ENCODE results near the gene CPNE9.

CPNE9 gene

DNA sequence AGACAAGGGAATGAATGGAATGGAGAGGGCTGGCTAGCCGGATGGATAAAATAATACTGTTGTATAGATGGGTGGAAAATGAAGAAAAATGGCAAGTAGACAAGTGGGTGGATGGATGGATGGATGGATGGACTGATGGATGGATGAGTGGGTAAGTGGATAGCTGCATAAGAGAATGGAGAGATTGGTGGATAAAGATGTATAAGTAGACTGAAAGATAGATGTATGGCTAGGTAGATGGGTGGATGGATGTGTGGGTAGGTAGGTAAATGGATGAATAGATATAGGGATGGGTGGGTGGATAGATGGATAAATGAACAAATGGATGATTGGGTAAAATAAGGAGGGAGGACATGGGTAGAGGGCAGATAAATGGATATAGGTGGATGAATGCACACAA, 13.9 kb downstream of the CPNE9 start:
- DNase-seq = no peak

DNA sequence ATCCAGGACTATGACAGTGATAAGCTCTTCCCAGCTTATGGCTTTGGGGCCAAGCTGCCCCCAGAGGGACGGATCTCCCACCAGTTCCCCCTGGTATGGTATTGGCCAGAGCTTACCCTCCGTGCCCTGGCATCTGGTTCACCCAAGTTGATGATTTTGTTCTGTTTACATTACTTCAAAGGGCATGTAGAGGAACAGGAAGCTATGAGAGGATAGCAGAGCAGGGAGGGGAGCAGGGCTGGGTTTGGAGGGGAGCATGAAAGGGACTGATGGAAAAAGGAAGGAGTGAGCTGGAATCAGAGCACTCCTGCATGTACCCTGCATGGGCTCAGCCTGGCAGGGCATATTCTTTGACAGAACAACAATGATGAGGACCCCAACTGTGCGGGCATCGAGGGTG, 14.5 kb downstream of the CPNE9 start:
- DNase-seq = no peak

DNA sequence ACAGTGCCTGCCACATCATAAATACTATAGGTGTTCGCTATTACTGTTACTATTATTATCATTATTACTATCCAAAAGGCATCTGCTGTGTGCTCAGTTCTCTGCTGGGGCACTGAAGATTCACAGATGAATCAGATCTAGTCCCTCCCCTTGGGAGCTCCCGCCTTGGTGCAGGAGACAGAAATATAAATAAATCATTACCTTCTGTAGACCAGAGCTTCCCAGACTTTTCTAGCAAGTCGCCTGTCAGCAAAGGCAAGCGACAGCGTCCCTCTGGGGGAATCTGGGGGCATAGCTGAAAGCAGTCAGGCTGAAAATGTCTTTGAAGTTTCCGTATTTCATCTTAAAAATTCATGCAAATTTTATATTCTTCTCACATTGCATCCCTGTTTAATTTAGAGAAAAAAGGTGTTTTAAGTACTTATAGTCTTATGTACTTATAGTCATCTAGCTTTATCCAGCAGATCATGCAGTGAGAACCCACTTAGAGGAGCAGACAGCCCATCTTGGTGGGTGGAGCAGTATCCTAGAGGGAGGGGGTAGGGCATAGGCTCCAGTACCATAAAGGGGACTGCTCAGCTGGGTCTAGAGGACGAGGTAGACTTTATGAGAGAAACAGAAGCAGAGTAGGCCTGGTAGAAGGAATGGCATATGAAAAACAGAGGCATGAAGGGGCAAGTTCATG, 17.5 kb downstream of the CPNE9 start:
- DNase-seq = no peak

DNA sequence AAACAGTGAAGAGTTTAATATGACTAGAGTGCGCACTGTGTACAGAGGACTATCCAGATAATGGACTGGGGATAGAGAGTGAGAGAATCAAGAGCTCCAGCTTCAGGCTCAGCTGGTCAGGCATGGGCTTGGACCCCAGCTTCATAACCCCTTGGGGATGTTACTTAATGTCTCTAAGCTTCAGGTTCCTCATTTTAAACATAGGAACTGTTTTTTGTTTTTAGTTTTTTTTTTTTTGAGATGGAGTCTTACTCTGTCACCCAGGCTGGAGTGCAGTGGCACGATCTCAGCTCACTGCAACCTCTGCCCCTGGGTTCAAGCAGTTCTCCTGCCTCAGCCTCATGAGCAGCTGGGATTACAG, 18.0 kb downstream of the CPNE9 start:
- no peak for DNase-seq

DNA sequence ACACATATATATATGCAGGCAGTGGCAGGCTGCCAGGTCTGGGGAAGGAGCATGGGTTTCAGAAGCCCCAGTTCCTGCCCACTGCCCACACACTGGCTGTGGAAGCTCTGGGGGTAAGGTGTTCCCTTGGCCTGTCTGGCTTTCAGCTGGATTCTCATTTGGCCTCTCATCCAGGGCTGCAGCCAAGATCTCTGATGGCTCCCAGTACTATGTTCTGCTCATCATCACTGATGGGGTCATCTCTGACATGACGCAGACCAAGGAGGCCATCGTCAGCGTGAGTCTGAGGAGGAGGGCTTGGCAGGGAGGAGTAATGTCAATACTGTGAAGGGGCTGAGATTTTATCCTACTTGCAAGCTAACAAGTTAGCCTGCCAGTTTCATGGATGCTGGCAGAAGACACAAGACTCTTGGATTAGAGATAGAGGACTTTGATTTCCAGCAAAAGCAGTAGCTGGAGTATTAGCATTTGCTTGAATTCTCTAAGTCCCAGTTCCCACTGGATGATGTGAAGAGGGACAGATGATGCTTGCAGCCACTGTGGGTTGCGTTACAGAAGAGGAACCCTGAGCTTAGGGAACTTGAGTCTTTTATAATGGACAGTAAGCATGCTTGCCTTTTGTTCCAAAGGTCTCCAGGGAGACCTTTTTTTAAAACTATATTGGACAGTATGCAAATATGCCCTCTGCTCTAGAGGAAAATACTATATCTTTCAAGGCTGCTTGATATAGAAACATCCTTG, 22.3 kb downstream of the CPNE9 start:
- no peak for DNase-seq

DNA sequence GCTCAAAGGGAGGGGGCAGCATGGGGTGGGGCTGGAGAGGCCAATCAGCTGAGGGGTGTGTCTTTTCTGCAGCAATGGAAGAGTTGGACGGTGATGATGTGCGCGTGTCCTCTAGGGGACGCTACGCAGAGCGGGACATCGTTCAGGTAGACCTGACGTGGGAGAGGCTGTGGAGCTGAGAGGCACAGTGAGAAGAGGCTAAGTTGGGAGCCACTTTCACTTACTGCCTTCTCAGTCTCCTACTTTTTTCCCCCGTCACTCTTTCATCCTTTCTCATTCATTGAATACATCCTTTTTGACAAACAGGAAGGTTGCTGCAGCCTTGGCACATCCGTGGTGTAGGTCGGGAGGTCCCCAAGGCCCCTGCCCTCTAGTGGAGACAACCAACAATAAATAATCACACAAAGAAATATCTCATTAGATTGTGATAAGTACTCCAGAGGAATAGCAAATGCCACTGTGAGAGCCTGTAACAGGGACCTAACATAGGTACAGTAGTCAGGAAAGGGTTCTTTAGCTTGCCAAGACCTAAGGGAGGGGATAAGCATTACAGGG, 23.5 kb downstream of the CPNE9 start:
- peak; percentile 70 to 79 for DNase-seq

DNA sequence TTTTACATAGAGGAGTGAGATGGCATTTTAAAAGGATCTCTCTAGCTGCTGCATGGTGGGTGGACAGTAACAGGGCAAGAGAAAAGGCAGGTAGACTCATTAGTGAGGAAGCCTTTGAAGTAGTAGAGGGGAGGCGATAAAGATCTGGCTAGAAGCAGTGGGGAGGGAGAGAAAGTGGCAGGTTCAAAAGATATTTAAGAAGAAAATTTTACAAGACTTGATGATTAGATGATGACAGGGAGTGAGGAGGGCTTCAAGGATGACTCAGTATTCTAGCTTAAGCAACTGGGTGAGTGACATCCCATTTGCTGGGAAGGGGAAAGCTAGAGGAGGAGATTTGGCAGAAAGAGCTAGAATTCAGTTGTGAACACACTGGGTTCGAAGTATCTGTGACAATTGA, 24.1 kb downstream of the CPNE9 start:
- DNase-seq = no peak

DNA sequence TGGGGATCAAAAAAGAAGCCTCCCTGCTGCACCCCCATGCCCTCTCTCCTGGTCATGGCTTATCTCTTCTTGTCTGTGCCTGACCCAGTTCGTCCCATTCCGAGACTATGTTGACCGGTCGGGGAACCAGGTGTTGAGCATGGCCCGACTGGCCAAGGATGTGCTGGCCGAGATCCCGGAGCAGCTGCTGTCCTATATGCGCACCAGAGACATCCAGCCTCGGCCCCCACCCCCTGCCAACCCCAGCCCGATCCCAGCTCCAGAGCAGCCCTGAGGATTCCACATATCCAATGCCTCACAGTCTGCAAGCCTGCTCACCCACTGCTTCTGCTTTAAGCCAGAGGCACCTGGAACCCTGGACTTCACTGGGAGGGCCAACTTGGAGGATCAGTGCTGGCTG, 25.8 kb downstream of the CPNE9 start:
- DNase-seq = no peak

DNA sequence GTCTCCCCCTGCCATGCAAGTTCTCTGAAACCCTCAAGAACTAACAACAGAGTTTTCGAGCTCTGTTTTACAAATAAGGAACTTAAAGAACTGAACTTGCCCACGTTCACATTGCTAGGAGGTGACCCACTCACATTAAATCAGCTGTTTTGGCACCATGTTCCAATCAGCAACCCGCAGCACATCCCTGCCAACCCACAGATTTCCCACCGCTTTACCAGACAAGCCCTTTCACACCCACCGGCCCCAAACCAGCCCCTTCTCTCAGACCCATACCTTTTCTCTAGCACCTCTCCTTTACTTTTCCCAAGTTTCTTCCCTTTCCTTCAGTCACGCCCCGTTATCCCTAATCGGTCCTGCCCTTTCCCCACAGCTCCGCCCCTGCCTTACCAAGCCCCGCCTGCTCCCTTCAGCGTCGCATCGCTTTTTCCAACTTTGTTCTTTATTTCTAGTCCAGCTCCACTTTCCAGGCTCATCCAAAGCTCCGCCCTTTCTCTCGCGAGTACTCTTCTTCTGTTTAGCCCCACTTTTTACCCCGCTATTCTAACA, 27.1 kb downstream of the CPNE9 start:
- no peak for DNase-seq

DNA sequence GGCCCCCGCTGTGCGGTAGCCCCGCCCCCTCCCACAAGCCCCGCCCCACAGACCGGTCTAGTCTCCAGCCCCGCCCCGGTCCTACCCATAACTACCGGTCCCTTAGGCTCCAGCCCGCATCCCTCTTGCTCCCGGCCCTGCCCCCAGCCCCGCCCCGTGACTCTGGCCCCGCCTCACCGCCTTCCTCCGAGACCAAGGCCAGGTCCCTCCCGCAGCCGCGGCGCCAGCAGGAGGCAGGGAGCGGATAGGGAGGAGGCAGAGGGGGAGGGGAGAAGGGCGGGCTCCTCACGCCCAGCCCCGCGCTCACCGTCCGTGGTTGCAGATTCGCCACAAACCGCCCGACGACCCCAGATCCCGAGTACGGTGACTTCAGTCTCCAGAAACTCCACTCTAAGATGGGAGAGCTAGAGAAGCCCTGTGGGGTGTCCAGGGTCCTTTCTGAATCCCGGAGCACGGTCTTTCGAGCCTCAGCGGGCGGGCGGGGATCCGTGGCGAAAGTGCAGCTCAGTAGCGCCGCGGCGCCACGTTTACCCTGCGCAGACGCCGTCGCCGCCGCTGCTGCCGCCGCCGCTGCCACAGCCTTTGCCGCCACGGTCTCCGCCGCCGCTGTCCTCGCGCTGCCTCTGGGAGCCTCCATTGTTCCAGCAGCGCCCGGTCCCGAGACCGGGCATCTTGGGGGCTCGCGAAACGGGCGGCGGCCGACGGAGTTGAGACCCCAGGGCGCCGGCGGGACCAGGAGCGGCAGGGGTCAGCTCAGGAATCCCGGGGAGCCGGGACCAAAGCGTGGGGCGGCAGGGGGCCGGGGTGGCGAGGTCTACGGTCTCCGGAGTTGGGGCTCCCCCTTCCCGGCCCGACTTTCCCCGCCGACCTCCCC, 27.8 kb downstream of the CPNE9 start, which contains the start of gene BRPF1:
Gene BRPF1, plus strand, starts transcription at position 530 of the 874 bp plus-strand sequence. CDS start 2,406 bp downstream, outside the sequence.
- peak; percentile 100 for DNase-seq

DNA sequence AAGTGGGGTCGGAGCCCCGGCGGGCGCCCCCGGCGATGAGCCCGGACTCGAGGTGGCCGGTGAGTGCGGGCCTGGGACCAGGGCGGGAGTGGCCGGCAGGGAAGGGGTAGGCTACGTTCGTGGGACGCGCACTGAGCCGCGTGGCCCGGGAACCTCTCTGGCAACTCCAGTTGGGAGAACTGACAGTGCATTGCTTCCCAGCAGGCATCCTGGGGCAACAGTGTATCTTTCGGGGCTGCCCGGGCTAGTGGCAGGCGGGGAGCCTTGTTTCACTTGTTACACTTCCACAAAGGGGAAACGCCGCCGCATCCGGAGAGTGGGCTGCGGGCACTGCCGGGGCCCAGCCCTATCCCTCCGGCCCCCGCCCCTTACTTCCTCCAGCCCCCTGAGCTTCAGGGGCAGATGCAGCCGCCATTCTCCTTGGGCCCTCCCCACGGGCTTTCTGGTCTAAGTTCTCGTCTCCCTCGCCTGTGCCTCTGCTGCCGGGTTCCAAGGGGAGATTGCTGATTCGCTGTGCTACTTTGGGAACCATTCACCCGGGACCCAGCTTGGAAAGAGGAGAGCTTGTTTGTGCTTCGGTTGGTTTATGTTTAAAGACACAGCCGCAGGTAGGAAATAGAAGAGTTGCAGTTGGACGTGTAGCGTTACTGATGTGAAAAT, 28.6 kb downstream of the CPNE9 start:
- DNase-seq = peak; percentile 38 to 56

DNA sequence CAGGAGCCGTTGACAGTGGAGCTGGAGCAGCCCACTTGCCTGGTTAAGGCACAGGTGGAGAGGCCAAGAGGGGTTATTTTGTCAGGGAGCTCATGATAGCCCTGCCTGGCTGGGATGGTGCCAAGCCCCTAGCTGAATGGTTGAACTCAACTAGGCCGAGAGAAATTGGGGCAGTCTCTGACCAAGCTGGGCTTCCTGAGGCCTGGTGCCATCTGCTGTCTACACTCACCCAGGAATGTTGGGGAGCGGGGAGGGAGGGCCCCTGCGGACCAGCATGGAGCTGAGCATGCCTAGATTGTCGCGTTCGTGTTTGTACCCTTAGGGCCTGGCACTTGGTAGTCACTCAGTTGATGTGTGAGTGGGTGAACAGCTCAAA, 29.1 kb downstream of the CPNE9 start:
- DNase-seq = no peak

DNA sequence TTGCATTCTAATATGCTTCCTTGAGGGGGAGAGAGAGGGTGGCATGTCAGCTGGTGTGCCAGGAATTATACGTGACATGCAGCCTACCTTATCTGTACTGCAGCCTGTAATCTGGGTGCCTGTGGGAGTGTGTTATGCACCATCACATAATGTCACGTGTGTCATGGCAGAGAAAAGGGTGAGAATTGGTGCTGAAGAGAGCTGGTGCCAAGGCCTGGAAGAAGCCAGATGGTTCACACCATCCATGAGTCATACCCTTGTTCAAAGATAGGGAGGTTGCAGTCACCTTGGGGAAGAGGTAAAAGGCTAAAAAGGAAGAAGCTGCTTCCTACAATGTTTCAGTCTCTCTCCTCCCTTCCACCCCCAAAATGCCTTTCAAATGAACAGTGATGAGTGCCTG, 33.2 kb downstream of the CPNE9 start:
- no peak for DNase-seq

DNA sequence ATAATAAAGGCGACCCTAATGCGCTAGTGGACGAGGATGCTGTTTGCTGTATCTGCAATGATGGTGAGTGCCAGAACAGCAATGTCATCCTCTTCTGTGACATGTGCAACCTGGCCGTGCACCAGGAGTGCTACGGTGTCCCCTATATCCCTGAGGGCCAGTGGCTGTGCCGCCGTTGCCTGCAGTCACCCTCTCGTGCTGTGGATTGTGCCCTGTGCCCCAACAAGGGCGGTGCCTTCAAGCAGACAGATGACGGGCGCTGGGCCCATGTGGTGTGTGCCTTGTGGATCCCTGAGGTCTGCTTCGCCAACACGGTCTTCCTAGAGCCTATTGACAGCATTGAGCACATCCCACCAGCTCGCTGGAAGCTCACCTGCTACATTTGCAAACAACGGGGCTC, 35.5 kb downstream of the CPNE9 start:
- no peak for DNase-seq

DNA sequence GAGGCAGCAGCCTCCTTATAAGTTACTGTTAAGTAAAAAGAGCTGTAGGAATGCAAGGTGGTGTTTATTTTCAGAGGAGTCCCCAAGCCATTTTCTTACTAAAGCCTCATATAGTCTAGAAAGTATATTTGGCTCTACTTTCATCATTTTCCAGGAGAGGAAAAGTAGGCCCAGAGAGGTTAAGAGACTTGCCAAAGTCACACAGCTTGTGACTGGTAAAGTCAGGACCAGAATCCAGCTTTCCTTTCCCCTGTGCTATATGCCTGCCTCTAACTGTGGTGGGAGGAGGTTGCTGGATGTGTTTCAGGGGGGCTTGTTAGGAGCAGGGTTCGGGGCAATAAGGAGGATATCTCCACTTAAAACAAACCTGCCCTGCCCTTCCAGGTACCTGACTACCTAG, 38.9 kb downstream of the CPNE9 start:
- DNase-seq = no peak

DNA sequence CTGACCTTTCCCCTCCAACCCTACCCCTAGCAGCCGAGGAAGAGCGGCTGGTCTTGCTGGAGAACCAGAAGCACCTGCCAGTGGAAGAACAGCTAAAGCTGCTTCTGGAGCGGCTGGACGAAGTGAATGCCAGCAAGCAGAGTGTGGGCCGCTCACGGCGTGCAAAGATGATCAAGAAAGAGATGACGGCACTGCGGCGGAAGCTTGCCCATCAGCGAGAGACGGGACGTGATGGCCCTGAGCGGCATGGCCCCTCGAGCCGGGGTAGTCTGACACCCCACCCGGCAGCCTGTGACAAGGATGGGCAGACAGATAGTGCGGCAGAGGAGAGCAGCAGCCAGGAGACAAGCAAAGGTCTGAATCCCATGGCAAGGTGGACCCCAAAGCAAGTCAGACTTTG, 39.9 kb downstream of the CPNE9 start:
- no peak for DNase-seq

DNA sequence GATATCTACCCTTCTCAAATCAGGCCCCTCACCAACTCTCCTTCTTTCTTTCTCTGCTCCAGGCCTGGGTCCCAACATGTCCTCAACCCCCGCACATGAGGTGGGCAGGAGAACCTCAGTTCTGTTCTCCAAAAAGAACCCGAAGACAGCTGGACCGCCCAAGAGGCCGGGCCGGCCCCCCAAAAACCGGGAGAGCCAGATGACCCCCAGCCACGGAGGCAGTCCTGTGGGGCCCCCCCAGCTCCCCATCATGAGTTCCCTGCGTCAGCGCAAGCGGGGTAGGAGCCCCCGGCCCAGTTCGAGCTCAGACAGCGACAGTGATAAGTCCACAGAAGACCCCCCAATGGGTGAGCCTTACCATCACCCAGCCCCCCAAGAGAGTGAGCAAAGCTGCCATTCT, 40.5 kb downstream of the CPNE9 start:
- DNase-seq = no peak

DNA sequence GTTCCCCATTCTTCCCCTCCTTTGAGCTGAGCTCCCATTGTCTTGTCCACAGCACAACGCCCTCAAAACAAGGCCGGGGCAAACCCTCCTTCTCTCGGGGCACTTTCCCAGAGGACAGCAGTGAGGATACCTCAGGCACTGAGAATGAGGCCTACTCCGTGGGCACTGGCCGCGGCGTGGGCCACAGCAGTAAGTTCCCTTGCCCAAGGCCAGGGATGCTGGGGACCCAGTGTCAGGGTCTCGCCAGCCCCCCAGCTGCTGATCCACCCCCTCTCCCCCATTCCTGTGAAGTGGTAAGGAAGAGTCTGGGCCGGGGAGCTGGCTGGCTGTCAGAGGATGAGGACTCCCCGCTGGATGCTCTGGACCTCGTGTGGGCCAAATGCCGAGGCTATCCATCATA, 41.9 kb downstream of the CPNE9 start:
- DNase-seq = no peak

DNA sequence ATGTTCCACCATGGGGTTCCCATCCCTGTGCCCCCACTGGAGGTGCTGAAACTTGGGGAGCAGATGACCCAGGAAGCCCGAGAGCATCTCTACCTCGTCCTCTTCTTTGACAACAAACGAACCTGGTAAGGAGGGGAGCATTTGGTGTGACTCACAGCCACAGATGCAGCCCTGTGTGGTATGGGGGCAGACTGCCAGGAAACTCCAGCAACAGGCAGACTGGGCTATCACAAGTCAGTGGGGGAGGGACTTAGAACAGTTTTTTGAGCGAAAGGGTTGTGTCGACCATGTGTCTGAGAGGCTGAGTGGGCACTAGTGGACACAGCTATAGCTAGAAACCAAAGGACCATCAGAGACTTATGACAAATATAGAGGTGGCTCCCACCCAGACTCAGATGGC, 42.7 kb downstream of the CPNE9 start:
- DNase-seq = no peak

DNA sequence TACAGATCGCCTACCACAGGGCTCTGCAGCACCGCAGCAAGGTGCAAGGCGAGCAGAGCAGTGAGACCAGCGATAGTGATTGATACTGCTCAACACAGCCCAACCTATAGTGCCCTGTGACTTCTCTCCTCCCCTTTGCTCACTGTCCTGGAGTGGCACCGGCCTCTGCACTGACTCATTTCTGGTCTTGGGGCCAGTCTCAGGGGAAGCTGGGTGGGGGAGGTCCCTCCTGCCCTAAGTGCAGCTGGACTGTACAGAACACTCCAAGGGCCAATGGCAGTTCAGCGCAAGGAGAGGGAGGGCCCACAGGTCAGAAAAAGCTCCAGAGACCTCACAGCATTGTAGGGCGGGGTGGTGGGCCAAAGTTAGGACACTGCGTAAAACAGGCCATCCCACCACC, 43.6 kb downstream of the CPNE9 start:
- DNase-seq = no peak

DNA sequence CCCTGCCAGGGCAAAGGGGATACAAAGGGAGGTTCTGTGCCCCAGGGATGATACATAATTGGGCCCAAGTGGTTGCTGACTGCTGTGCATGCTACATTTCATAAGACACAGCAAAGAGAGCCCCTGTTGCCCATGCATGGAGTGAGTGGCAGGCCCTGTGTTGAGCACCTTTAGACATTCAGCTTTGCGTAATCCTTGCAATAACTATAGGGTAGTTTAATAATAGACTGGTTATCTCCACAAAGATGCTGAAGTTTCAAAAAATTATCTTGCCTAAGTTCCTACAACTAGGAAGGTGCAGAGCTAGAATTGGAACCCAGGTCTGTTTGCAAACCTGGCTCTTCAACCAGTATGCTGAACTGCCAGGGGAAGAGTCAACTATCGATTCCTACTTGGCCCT, 44.4 kb downstream of the CPNE9 start:
- DNase-seq = no peak

DNA sequence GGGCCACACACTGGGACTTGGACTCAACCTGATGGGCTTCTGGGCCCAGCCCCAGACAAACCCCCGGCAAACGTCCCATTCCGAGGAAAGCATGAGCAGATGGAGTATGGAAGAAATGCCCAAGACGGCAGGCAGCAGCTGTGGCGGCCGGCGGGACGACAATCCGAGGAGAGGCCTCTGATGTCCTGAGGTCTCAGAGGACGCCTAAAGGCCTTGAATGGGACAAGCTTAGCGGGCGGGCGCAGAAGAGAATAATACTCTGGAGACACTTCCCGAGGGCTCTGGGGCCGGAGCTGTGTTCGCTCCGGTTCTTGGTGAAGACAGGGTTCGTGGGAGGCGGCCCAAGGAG, 45.6 kb downstream of the CPNE9 start:
- DNase-seq = no peak
